ENCODE data around the gene TBX19.

- TF ChIP-seq, protein P1, sequence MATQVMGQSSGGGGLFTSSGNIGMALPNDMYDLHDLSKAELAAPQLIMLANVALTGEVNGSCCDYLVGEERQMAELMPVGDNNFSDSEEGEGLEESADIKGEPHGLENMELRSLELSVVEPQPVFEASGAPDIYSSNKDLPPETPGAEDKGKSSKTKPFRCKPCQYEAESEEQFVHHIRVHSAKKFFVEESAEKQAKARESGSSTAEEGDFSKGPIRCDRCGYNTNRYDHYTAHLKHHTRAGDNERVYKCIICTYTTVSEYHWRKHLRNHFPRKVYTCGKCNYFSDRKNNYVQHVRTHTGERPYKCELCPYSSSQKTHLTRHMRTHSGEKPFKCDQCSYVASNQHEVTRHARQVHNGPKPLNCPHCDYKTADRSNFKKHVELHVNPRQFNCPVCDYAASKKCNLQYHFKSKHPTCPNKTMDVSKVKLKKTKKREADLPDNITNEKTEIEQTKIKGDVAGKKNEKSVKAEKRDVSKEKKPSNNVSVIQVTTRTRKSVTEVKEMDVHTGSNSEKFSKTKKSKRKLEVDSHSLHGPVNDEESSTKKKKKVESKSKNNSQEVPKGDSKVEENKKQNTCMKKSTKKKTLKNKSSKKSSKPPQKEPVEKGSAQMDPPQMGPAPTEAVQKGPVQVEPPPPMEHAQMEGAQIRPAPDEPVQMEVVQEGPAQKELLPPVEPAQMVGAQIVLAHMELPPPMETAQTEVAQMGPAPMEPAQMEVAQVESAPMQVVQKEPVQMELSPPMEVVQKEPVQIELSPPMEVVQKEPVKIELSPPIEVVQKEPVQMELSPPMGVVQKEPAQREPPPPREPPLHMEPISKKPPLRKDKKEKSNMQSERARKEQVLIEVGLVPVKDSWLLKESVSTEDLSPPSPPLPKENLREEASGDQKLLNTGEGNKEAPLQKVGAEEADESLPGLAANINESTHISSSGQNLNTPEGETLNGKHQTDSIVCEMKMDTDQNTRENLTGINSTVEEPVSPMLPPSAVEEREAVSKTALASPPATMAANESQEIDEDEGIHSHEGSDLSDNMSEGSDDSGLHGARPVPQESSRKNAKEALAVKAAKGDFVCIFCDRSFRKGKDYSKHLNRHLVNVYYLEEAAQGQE (IDR thresholded peaks at IDR 0.05; ENCODE audit: low read depth) = no peak
- TF ChIP-seq EP300 (IDR thresholded peaks at IDR 0.05; ENCODE audit: borderline replicate concordance) (peak; percentile 96), RAD21 (IDR thresholded peaks at IDR 0.05; ENCODE audit: low read depth) (no peak; the same call in 1 of the 2 replicates), TEAD4 (IDR thresholded peaks at IDR 0.05) (peak; percentile 80), YY1 (IDR thresholded peaks at IDR 0.05; ENCODE audit: low read depth) (no peak), ZBTB7A (IDR thresholded peaks at IDR 0.05; ENCODE audit: low read depth) (no peak), MAX (IDR thresholded peaks at IDR 0.05) (peak; percentile 71)
Observed at GRCh38 chr1:168243198-168243597, 37.5 kb upstream of the TBX19 start.
